HepG2 (cell line): Measurements from ENCODE around the gene DPH1. TPM values are rescaled to one million over a fixed set of nuclear protein-coding genes. Genes with fewer than 3 reads are reported as not detected.

ENCODE experiments used
- ATF7 ChIP-seq, 2 experiments: fragments of 450-650 bp in 1 of 2; sonication (generic) in 1 of 2; formaldehyde crosslinking in 1 of 2; IDR thresholded peaks; 2 replicates each; pipeline versions ENCODE4 v1.4.0 to v1.6.1; 2016 to 2020; ENCODE audit warnings: antibody characterized with exemption in 1 of 2, mild to moderate bottlenecking in 1 of 2, missing genetic modification reagents in 1 of 2
- BCL6 ChIP-seq: IDR thresholded peaks from 2 replicates; pipeline ENCODE4 v1.6.1; 2016; ENCODE audit warnings: missing genetic modification reagents, missing compliant biosample characterization
- EED ChIP-seq: sonication (generic); formaldehyde crosslinking; IDR thresholded peaks from 2 replicates; pipeline ENCODE4 v1.5.0; 2020; ENCODE audit warnings: mild to moderate bottlenecking, missing genetic modification reagents
- ERF ChIP-seq: IDR thresholded peaks from 2 replicates; pipeline ENCODE4 v1.6.1; 2018; ENCODE audit warnings: missing biosample characterization, missing genetic modification reagents
- HOXD1 ChIP-seq: sonication (generic); formaldehyde crosslinking; IDR thresholded peaks from 2 replicates; pipeline ENCODE4 v1.5.0; 2020; ENCODE audit warnings: missing genetic modification reagents
- KLF15 ChIP-seq: sonication (generic); formaldehyde crosslinking; IDR thresholded peaks from 2 replicates; pipeline ENCODE4 v1.8.1; 2023; ENCODE audit warnings: borderline replicate concordance, mild to moderate bottlenecking, inconsistent platforms, missing genetic modification reagents, mixed read lengths
- RFX5 ChIP-seq: IDR thresholded peaks from 2 replicates; pipeline ENCODE4 v1.6.1; 2011; ENCODE audit warnings: low read depth, low read length, improper control_type of control experiment
- TGIF2 ChIP-seq: IDR thresholded peaks from 2 replicates; pipeline ENCODE4 v1.6.1; 2016; ENCODE audit warnings: control low read depth, missing compliant biosample characterization
- ZFP1 ChIP-seq: IDR thresholded peaks from 2 replicates; pipeline ENCODE4 v1.6.1; 2016
- ZFP36L1 ChIP-seq: sonication (generic); formaldehyde crosslinking; IDR thresholded peaks from 2 replicates; pipeline ENCODE4 v1.8.0; 2022; ENCODE audit warnings: mild to moderate bottlenecking, missing genetic modification reagents, moderate library complexity
- ZFYVE20 ChIP-seq: sonication (generic); formaldehyde crosslinking; IDR thresholded peaks from 2 replicates; pipeline ENCODE4 v1.8.0; 2023; ENCODE audit warnings: low read depth, mild to moderate bottlenecking, moderate library complexity, missing genetic modification reagents, borderline replicate concordance
- ZNF280B ChIP-seq: sonication (generic); formaldehyde crosslinking; IDR thresholded peaks from 2 replicates; pipeline ENCODE4 v1.5.0; 2020; ENCODE audit warnings: missing genetic modification reagents, mild to moderate bottlenecking, borderline replicate concordance
- ZNF407 ChIP-seq: sonication (generic); formaldehyde crosslinking; IDR thresholded peaks from one replicate; pipeline ENCODE4 v1.5.1; 2020; ENCODE audit warnings: mild to moderate bottlenecking, missing genetic modification reagents; ENCODE audit errors: not compliant biosample characterization
- ZNF691 ChIP-seq: sonication (generic); formaldehyde crosslinking; IDR thresholded peaks from 2 replicates; pipeline ENCODE4 v1.4.0; 2020; ENCODE audit warnings: missing genetic modification reagents, low read depth, mild to moderate bottlenecking, borderline replicate concordance
- ZSCAN31 ChIP-seq: sonication (generic); formaldehyde crosslinking; IDR thresholded peaks from 2 replicates; pipeline ENCODE4 v1.5.0; 2020; ENCODE audit warnings: low read depth, mild to moderate bottlenecking, missing genetic modification reagents
- polyA plus RNA-seq, 8 experiments: library from polyadenylated mRNA; depleted of rRNA in 3 of 8; stranded (reverse) in 7 of 8; unstranded in 1 of 8; fragments of >200 nt; fragmentation: Illumina TruSeq in 4 of 8; extraction: Trizol in 4 of 8; gene quantifications; 2 replicates each; pipeline versions ENCODE4 v1.2.1 to v1.2.3, GENCODE V29; 2011 to 2016; ENCODE audit warnings: low read depth in 4 of 8, missing spikeins in 1 of 8, mixed read lengths in 1 of 8; ENCODE audit not compliant: insufficient read depth in 1 of 8
- total RNA-seq, 5 experiments: library from RNA; depleted of rRNA; stranded (reverse); fragments of >200 nt; fragmentation: Illumina TruSeq; extraction: Trizol; gene quantifications; 2 replicates each; pipeline ENCODE4 v1.2.3, GENCODE V29; 2016; ENCODE audit warnings: low read depth in 1 of 5
- TF ChIP-seq, protein P1 (sequence below): sonication (generic); formaldehyde crosslinking; IDR thresholded peaks from 2 replicates; pipeline ENCODE4 v1.4.0; 2020; ENCODE audit warnings: mild to moderate bottlenecking, missing genetic modification reagents

Gene DPH1
- total and polyA plus RNA-seq, 2 of the 13 experiments (the other 11 are each of a cell fraction or from before 2014, with no cell fraction given), result 25.3 to 42.8 TPM

- peak; percentile 38; the same call in 1 of the 2 replicates for TF ChIP-seq ZNF691 (CRISPR knock-in tag)
- no peak for TF ChIP-seq RFX5
- TF ChIP-seq ERF (CRISPR knock-in tag), result peak; percentile 79; the same call in 1 of the 2 replicates
- TF ChIP-seq HOXD1 (CRISPR knock-in tag), result peak; percentile 54; the same call in 1 of the 2 replicates
- TF ChIP-seq ZFP36L1, result no peak
- no peak for TF ChIP-seq ATF7 (IDR thresholded peaks at IDR 0.05)
- TF ChIP-seq ATF7 (CRISPR knock-in tag; IDR thresholded peaks at IDR 0.05), result no peak
- no peak for TF ChIP-seq ZFP1 (CRISPR knock-in tag)
- TF ChIP-seq, protein P1, sequence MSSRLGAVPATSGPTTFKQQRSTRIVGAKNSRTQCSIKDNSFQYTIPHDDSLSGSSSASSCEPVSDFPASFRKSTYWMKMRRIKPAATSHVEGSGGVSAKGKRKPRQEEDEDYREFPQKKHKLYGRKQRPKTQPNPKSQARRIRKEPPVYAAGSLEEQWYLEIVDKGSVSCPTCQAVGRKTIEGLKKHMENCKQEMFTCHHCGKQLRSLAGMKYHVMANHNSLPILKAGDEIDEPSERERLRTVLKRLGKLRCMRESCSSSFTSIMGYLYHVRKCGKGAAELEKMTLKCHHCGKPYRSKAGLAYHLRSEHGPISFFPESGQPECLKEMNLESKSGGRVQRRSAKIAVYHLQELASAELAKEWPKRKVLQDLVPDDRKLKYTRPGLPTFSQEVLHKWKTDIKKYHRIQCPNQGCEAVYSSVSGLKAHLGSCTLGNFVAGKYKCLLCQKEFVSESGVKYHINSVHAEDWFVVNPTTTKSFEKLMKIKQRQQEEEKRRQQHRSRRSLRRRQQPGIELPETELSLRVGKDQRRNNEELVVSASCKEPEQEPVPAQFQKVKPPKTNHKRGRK (CRISPR knock-in tag), result no peak
- peak; percentile 96 for TF ChIP-seq ZSCAN31 (CRISPR knock-in tag)
- no peak for TF ChIP-seq ZNF407 (CRISPR knock-in tag)
- 0 out of 2 replicates have a peak, but pooled peaks have one; percentile 40 for TF ChIP-seq EED (CRISPR knock-in tag)
- no peak for TF ChIP-seq ZFYVE20 (CRISPR knock-in tag)
- TF ChIP-seq ZNF280B (CRISPR knock-in tag), result no peak
- peak; percentile 44 for TF ChIP-seq BCL6 (CRISPR knock-in tag)
- no peak for TF ChIP-seq KLF15 (CRISPR knock-in tag)
- TF ChIP-seq TGIF2, result 0 out of 2 replicates have a peak, but pooled peaks have one; percentile 48
Observed at GRCh38 chr17:2041561-2042389, 11.8 kb downstream of the DPH1 start, which contains the start of gene OVCA2 (continued).
